Activated CD4-positive, alpha-beta T cell treated with anti-CD3 and anti-CD28 coated beads for 1 hour (primary cell): Measurements from ENCODE around the gene ACTL9.
"Not testable (repeated sequence)": the region's sequence is repeated elsewhere in the genome, so short reads cannot be mapped to it uniquely, and the experiment has no call there.

Source experiments
- DNase-seq: peaks from one replicate; pipeline ENCODE4 v3.0.0-alpha.2; 2020

ACTL9 gene, protein sequence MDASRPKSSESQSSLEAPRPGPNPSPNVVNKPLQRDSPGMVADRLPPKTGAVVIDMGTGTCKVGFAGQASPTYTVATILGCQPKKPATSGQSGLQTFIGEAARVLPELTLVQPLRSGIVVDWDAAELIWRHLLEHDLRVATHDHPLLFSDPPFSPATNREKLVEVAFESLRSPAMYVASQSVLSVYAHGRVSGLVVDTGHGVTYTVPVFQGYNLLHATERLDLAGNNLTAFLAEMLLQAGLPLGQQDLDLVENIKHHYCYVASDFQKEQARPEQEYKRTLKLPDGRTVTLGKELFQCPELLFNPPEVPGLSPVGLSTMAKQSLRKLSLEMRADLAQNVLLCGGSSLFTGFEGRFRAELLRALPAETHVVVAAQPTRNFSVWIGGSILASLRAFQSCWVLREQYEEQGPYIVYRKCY

DNA sequence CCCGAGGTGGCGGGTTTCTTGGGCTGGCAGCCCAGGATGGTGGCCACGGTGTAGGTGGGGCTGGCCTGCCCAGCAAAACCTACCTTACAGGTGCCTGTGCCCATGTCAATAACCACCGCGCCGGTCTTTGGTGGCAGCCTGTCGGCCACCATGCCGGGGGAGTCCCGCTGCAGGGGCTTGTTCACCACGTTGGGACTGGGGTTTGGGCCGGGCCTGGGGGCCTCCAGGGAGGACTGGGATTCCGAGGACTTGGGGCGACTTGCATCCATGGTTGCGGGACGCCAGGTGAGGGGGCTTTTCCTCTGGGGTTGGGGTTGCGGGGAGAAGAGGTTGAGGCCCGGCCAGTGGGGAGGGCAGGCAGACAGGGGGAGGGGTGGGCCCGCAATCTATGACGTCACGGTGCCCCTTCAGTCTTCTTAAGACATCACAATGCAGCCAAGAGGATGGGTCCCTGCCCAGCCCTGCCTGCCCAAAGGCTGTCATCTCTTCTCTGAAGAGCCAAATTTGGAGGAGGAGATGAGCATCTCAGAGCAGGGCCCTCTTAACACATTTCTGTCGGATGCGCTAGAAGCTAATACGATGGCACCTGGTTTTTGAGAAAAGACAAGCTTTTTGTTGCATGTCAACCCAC lies at the start of gene ACTL9:
TSS of gene ACTL9 (minus strand) at position 363 of the 631 bp plus-strand sequence. CDS start at position 269, 94 bp downstream.
- DNase-seq, result no peak

DNA sequence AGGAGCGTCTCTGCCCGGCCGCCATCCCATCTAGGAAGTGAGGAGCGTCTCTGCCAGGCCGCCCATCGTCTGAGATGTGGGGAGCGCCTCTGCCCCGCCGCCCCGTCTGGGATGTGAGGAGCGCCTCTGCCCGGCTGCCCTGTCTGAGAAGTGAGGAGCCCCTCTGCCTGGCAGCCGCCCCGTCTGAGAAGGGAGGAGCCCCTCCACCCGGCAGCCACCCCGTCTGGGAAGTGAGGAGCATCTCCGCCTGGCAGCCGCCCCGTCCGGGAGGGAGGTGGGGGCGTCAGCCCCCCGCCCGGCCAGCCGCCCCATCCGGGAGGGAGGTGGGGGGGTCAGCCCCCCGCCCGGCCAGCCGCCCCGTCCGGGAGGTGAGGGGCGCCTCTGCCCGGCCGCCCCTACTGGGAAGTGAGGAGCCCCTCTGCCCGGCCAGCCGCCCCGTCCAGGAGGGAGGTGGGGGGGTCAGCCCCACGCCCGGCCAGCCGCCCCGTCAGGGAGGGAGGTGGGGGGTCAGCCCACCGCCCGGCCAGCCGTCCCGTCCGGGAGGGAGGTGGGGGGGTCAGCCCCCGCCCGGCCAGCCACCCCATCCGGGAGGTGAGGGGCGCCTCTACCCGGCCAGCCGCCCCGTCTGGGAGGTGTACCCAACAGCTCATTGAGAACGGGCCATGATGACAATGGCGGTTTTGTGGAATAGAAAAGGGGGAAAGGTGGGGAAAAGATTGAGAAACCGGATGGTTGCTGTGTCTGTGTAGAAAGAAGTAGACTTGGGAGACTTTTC lies 40.9 kb upstream of the ACTL9 start:
- DNase-seq, result not testable (repeated sequence)

DNA sequence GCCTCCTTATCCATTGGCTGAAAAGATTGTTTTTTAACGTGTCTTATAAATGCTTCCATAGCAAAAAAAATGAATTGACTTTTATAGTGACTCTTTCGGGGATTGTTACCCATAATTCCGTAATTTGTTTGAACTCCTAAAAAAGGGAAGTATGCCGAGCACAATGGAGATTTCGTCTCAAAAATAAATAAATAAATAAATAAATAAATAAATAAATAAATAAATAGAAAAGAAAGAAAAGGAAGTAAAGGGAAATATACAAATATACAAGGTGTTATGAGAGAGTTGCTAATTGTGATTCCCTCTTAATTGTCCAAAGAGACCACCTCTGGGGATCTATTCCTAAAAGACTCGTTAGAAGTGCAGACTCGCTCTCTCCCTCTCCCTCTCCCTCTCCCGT lies 39.8 kb upstream of the ACTL9 start:
- DNase-seq, result no peak

DNA sequence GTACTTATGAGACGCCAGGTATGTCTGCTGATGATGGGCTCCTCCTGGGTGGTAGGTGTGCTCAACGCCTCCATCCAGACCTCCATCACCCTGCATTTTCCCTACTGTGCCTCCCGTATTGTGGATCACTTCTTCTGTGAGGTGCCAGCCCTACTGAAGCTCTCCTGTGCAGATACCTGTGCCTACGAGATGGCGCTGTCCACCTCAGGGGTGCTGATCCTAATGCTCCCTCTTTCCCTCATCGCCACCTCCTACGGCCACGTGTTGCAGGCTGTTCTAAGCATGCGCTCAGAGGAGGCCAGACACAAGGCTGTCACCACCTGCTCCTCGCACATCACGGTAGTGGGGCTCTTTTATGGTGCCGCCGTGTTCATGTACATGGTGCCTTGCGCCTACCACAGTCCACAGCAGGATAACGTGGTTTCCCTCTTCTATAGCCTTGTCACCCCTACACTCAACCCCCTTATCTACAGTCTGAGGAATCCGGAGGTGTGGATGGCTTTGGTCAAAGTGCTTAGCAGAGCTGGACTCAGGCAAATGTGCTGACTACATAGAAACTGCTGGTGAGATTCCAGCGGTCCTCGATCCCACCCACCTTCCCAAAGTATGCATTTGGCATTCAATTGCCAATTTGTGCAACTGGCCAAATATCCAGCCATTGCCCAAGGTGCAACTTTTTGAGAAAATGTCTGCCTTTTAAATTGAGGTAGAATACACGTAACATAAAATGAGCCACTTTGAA lies 33.0 kb upstream of the ACTL9 start:
- no peak for DNase-seq

DNA sequence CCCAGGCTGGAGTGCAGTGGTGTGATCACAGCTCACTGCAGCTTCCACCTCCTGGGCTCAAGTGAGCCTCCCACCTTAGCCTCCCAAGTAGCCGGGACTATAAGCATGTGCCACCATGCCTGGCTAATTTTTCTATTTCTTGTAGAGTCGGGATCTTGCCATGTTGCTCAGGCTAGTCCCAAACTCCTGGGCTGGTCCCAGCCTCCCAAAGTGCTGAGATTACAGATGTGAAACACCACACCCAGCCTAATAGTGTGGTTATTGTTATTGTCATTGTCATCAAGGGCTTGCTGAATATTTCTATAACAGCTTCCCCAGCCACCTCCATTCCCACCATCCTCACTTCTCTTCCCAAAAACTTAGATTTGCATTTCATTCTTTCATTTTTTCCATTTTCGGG lies 25.7 kb upstream of the ACTL9 start:
- DNase-seq, result no peak

DNA sequence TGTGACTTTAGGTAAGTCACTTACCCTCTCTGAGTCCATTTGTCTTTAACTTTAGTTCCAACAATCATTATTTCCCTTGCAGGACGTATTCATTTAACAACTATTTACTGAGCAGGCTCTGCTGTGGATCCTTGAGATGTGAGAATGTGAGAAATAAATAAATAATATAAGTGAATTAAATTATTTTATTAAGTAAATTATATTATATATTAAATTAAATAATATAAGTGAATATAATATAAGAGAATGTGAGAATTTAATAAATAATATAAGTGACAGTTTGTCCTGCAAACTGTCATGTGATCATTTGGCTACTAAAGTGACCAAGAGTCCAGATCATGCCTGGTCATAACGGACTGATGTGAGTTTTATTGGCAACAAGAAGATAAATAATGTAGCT lies 23.4 kb upstream of the ACTL9 start:
- no peak for DNase-seq

DNA sequence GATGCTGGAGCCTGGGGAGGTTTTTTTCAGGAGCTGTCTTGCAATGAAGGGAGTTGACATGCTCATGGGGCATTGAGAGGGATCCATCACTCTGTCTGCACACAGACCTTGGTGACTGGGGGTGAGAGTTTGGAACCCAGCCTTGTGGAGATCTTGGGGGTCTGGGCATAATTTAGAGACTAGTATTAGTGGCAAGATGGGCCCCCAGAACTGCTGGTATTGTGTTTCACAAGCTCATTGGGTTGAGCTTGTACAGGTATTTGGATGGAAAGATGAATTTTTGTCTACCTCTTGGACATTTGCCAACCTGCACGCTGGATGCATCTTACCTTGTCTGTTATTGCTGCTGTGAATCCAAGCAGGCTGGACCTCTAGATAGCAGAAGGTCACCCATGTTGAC lies 22.7 kb upstream of the ACTL9 start, which contains the start of gene OR2Z1:
TSS of gene OR2Z1 (plus strand) at position 301 of the 400 bp plus-strand sequence. CDS start 9,395 bp downstream, outside the sequence.
- DNase-seq, result no peak

DNA sequence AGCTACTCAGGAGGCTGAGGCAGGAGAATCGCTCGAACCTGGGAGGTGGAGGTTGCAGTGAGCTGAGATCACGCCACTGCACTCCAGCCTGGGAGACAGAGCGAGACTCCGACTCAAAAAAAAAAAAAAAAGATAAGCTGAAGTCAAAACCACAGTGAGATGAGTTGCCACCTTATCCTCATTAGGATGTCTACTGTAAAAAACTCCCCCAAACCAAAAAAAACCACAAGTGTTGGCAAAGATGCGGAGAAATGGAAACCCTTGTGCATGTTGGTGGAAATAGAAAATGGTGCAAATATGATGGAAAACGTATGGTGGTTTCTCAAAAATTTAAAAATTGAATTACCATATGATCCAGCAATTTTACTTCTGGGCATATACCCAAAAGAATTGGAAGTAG lies 11.7 kb upstream of the ACTL9 start:
- DNase-seq, result not testable (repeated sequence)

DNA sequence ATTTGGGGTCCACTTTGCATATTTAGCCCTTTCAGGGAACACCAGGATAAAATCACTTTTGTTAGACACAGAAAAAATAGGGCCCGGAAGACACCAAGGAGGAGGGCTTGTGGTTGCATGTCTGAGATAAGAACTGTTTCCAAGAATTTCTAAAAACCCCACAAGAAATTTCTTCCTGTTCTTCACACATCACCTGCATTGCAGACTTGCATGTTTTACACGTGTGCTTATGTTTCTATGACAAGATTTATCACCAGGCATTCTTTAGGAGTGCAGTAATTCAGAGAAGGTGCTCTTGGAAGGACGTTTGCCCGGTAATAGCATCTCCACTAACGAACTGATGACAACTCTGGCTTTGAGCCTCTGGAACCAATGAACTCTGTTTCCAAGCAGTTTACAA lies 7.1 kb upstream of the ACTL9 start:
- DNase-seq, result no peak

DNA sequence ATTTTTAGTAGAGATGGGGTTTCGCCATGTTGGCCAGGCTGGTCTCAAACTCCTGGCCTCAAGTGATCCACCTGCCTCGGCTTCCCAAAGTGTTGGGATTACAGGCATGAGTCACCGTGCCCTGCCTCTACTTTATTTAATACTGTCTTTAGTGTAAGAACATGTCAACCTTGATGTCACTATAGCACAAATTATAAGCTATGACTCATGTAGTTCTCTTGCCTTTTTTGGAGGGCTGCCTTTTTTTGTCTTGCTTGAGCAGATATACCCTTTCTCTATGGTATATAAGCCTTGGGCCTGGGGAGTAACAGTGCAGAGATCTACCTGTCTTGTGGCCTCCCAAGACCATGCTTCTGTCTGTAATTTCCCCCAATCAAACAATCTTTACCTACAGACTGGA lies 6.7 kb upstream of the ACTL9 start:
- not testable (repeated sequence) for DNase-seq

DNA sequence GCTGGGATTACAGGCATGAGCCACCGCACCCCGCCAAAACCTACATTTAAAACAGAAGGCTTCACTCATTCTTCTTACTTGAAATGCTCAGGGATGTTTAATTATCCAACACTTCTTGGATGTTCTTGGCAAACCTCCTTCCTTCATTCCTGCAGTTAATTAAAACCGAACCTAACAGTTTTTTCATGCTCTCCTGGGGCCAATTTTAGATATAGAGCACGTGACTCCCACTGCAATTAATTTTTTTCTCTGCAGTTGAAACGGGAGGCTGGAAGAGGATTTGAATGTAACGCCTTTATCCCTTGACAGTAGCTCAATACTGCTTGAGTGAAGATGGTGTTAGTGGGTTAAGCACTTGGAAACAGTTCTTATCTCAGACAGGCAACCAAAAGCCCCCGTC lies 4.6 kb upstream of the ACTL9 start:
- DNase-seq, result no peak

DNA sequence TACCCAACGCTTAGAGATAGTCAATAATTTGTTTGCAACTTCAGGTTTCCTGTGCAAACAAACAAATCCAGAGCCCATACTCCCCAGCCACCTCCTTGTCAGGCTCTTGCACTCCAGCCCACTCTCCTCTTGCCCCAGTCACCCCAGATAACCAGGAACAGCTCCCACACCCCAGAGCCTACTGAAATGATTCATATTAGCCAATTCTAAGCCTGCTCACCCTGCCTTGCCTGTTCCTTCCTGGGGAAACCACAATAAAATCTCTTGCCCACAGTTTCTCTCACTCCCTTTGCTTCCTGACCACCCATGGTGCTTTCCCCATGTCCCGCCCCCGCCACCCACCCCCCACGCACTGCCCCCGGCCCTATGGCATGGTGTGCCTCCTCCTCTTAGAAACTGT lies 3.8 kb upstream of the ACTL9 start:
- no peak for DNase-seq

DNA sequence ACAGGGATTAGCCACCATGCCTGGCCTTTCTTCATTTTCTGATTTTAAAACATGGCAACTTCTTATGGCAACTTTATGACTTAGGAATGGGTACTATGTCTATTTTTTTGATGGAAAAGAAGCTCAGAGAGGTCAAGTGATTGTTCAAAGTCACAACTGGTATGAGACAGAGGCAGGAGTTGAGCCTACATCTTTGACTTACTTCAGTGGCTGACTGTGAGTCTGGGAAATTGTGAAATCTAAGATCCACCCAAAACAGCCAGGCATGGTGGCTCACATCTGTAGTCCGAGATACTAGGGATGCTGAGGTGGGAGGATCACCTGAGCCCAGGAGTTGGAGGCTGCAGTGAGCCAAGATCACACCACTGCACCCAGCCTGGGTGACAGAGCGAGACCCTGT lies 2.4 kb upstream of the ACTL9 start:
- DNase-seq, result no peak

DNA sequence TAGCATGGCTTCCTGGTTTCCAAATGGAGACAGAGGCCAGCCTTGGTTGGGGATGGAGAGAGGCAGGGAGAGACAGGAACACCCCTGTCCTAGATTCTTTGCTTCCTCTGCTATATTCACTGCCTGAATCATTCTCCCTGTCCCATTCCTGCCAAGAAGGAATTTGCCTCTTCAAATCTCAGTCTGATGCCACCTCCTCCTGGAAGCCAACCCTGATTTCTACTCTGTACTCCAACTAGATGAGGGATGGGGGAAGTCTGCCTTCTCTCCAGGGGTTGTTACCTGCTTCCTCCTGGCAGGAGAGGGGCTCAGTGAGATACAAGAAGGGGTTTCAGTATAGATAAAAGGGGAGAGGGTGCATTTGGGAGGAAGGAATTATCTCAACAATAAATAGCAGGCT lies 1.3 kb upstream of the ACTL9 start:
- no peak for DNase-seq

DNA sequence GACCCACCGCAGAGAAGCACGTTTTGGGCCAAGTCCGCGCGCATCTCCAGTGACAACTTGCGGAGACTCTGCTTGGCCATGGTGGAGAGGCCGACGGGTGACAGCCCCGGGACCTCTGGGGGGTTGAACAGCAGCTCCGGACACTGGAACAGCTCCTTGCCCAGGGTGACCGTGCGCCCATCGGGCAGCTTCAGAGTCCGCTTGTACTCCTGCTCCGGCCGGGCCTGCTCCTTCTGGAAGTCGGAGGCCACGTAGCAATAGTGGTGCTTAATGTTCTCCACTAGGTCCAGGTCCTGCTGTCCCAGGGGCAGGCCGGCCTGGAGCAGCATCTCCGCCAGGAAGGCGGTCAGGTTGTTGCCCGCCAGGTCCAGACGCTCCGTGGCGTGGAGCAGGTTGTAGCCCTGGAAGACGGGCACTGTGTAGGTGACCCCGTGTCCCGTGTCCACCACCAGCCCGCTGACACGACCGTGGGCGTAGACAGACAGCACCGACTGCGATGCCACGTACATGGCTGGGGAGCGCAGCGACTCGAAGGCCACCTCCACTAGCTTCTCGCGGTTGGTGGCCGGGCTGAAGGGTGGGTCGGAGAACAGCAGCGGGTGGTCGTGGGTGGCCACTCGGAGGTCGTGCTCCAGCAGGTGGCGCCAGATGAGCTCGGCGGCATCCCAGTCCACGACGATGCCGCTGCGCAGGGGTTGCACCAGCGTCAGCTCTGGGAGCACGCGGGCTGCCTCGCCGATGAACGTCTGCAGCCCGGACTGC lies 743 bp downstream of the ACTL9 start:
- no peak for DNase-seq

DNA sequence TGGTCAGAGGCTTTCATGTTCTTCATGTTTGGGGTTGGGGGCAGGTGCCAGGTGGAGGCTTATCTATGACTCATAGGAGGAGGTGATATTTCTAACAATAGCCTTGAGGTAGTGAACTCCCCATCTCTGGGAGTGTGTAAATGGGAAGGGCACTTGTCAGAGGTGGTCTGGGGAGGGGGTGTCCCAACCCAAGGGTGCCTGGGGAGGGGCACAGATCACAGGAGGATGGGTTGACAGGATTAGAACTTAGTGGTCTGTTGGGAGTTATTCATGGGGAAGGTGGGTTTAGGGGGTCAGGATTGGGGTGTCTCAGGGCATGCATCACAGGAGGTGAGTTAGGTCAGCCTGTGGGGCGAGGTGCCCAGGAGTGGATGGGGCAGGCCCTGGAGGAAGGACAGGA lies 1.6 kb downstream of the ACTL9 start:
- DNase-seq, result no peak

DNA sequence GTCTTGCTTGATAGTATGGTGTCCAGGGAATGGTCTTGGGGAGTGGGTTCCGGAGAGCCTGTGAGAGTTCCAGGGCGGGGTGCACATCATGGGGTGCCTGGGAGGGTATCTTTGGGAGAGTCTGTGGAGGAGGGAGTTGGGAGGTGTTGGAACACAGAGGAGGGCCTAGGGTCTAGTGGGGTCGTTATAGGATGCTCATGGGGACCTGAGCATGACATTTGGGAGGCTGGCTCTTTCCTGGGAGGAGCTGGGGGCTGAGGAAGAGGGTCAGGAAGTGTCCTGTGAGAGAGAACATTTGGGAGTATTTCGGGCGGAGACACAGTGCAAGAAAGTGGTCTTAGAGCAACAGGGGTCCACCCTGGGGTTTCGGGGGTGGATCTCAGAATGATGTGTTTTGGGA lies 2.7 kb downstream of the ACTL9 start:
- DNase-seq, result no peak

DNA sequence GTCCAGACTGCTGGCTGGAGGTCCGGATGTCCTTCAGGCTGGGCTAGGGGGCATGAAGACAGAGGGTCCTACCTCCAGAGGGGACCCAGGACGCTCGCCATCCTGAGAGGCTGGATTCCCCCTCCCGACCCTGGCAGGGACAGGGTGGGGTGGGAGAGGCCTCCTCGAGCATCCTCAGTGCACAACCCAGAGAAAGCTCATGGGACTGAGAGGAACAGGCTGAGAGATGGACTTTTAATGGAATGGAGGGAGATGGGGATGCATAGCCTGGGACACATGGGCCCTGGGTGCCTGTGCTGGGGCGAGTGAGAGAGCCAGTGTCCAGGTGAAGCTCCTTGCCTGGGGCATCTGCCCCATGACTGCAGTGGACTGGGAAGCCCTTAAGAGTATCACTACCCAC lies 3.1 kb downstream of the ACTL9 start:
- no peak for DNase-seq

DNA sequence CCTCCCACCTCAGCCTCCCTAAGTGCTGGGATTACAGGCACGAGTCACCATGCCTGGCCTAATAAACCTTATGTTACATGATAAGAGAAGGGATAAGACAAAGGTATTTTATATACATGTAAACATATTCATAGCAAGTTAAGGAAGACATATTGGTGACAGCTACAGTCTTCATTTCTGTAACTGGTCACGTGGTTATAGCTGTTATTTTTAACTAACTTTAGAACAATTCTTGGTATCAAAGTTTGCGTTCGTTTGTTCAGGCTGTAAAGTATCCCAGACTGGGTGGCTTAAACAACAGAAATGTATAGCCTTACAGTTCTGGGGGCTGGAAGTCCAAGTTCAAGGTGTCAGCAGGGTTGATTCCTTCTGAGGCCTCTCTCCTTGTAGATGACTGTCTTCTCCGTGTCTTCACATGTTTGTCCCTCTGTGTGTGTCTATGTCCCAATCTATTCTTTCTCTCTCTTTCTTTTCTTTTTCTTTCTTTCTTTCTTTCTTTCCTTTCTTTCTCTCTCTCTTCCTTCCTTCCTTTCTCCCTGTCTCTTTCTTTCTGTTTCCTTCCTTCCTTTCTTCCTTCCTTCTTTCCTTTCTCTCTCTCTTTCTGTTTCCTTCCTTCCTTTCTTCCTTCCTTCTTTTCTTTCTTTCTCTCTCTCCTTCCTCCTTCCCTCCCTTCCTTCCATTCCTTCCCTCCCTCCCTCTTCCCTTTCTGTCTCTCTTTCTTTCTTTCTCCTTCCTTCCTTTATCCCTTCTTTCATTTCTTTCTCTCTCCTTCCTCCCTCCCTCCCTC lies 7.6 kb downstream of the ACTL9 start:
- no peak for DNase-seq

DNA sequence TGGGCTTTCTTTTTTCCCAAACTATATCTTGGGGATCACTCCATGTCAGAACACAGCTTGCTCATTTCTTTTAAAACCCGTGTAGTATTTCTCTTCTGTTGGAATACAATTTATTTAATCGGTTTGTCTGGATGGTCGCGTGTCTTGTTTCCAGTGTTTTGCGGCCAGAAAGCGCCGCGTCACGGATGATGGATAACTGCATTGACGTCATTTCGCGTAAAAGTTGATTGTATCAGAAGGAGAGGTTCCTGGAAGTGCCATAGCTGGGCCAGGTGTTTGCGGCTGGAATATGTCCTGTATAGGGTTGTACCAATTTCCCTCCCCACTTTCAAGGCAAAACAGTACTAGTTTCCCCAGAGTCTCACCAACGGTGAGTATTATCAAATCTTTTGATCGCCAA lies 9.7 kb downstream of the ACTL9 start:
- no peak for DNase-seq

DNA sequence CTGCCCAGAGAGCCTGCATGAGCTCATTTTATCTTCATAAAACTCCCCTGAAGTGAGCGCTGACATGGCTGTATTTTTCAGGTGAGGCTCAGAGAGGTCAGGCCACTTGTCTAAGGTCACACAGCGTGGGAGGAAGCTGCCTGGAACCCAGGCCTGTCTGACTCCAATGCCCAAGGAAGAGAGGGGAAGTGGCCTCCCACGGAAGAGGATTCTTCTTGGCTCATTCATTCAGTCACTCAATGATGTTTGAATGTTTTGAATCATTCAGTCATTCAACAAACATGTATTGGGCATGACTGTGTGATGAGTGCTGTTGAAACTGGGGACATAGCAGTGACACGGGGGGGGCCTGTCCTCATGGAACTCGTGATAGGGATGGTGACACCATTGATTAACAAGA lies 12.0 kb downstream of the ACTL9 start:
- no peak for DNase-seq
